ENCODE measurements around the gene TLCD1. TPM values are rescaled to one million over a fixed set of nuclear protein-coding genes. Genes with fewer than 3 reads are reported as not detected.

TLCD1 gene
- total and polyA plus RNA-seq, 2 experiments from 2014 or later, result 4.8 to 14.2 TPM

- Histone ChIP-seq H3K9me3 (ENCODE audit: low read depth) (no peaks in the 10 kb centered on the region), H3K4me2 (ENCODE audit: unreplicated experiment) (no peak overlapping the region), H3K79me2 (ENCODE audit: insufficient read depth) (no peaks in the 10 kb centered on the region), H3K27ac (no peak overlapping the region), H4K20me1 (ENCODE audit: insufficient read depth) (no peaks in the 10 kb centered on the region), H3F3A (ENCODE audit: insufficient read depth) (peaks cover 10% of the 10 kb centered on the region), H3K4me3 (no peak overlapping the region), H3K9ac (no peak overlapping the region), H3K36me3 (ENCODE audit: low read depth) (no peaks in the 10 kb centered on the region), H2AFZ (no peak overlapping the region), H3K27me3 (replicated peaks; ENCODE audit: insufficient read depth) (no peaks in the 10 kb centered on the region), H3K9me2 (ENCODE audit: insufficient read depth) (no peaks in the 10 kb centered on the region), H3K4me1 (ENCODE audit: insufficient read depth) (no peaks in the 10 kb centered on the region)
- WGBS, 2 experiments (ENCODE audit: low coverage in 1 of 2, low lambda C conversion rate in 2 of 2, missing lambda C conversion rate in 2 of 2), result 53 to 60% methylated on average over 10 of the region's 10 CpGs
- no peak for DNase-seq
- TF ChIP-seq EZH2 (IDR thresholded peaks at IDR 0.05; ENCODE audit: insufficient read depth, poor library complexity, severe bottlenecking), result no peak
- TF ChIP-seq EZH2phosphoT487 (IDR thresholded peaks at IDR 0.05; ENCODE audit: insufficient read depth, low read depth), result no peak
- in situ Hi-C loops (cut with MboI), result no loop called here
Measured at GRCh38 chr17:28705728-28706334, 20.2 kb downstream of the TLCD1 start.

GRCh38 chr17:28705074-28705659 lies 20.9 kb downstream of the TLCD1 start:
- Histone ChIP-seq H3K9me3 (ENCODE audit: low read depth) (no peaks in the 10 kb centered on the region), H2AFZ (no peak overlapping the region), H3K9ac (no peak overlapping the region), H3K4me1 (ENCODE audit: insufficient read depth) (no peaks in the 10 kb centered on the region), H3K4me3 (no peak overlapping the region), H3K27me3 (replicated peaks; ENCODE audit: insufficient read depth) (no peaks in the 10 kb centered on the region), H3K9me2 (ENCODE audit: insufficient read depth) (no peaks in the 10 kb centered on the region), H3K36me3 (ENCODE audit: low read depth) (peaks cover 1% of the 10 kb centered on the region; the same call in 1 of the 2 replicates), H3K27ac (no peak overlapping the region), H3K4me2 (ENCODE audit: unreplicated experiment) (no peak overlapping the region), H4K20me1 (ENCODE audit: insufficient read depth) (no peaks in the 10 kb centered on the region), H3K79me2 (ENCODE audit: insufficient read depth) (no peaks in the 10 kb centered on the region), H3F3A (ENCODE audit: insufficient read depth) (peaks cover 6% of the 10 kb centered on the region; the same call in 1 of the 2 replicates)
- TF ChIP-seq EZH2 (IDR thresholded peaks at IDR 0.05; ENCODE audit: insufficient read depth, poor library complexity, severe bottlenecking) (no peak), EZH2phosphoT487 (IDR thresholded peaks at IDR 0.05; ENCODE audit: insufficient read depth, low read depth) (no peak)
- DNase-seq, result no peak
- WGBS, 2 experiments (ENCODE audit: low coverage in 1 of 2, low lambda C conversion rate in 2 of 2, missing lambda C conversion rate in 2 of 2), result 56 to 65% methylated on average over 2 to 5 of the region's 5 CpGs
- in situ Hi-C loops (cut with MboI), result no loop called here

GRCh38 chr17:28704219-28704858 lies 21.7 kb downstream of the TLCD1 start:
- in situ Hi-C loops (cut with MboI), result no loop called here
- Histone ChIP-seq H3K27me3 (replicated peaks; ENCODE audit: insufficient read depth) (no peaks in the 10 kb centered on the region), H3K27ac (no peak overlapping the region), H3K4me2 (ENCODE audit: unreplicated experiment) (no peak overlapping the region), H3K4me3 (no peak overlapping the region), H2AFZ (no peak overlapping the region), H3F3A (ENCODE audit: insufficient read depth) (no peaks in the 10 kb centered on the region), H3K79me2 (ENCODE audit: insufficient read depth) (no peaks in the 10 kb centered on the region), H3K4me1 (ENCODE audit: insufficient read depth) (no peaks in the 10 kb centered on the region), H3K9ac (no peak overlapping the region), H3K36me3 (ENCODE audit: low read depth) (peaks cover 8% of the 10 kb centered on the region; the same call in 1 of the 2 replicates), H4K20me1 (ENCODE audit: insufficient read depth) (no peaks in the 10 kb centered on the region), H3K9me3 (ENCODE audit: low read depth) (no peaks in the 10 kb centered on the region), H3K9me2 (ENCODE audit: insufficient read depth) (no peaks in the 10 kb centered on the region)
- WGBS, 2 experiments (ENCODE audit: low coverage in 1 of 2, low lambda C conversion rate in 2 of 2, missing lambda C conversion rate in 2 of 2), result 84 to 87% methylated on average over 13 to 14 of the region's 14 CpGs
- no peak for TF ChIP-seq EZH2phosphoT487 (IDR thresholded peaks at IDR 0.05; ENCODE audit: insufficient read depth, low read depth)
- no peak for TF ChIP-seq EZH2 (IDR thresholded peaks at IDR 0.05; ENCODE audit: insufficient read depth, poor library complexity, severe bottlenecking)
- no peak for DNase-seq

GRCh38 chr17:28703552-28704218 lies 22.3 kb downstream of the TLCD1 start:
- H3K79me2 ChIP-seq (ENCODE audit: insufficient read depth), result no peaks in the 10 kb centered on the region
- H2AFZ ChIP-seq, result no peak overlapping the region
- no peaks in the 10 kb centered on the region for H3K9me3 ChIP-seq (ENCODE audit: low read depth)
- in situ Hi-C loops (cut with MboI), result no loop called here
- H3K36me3 ChIP-seq (ENCODE audit: low read depth), result peaks cover 8% of the 10 kb centered on the region; the same call in 1 of the 2 replicates
- H3K27me3 ChIP-seq (replicated peaks; ENCODE audit: insufficient read depth), result no peaks in the 10 kb centered on the region
- no peaks in the 10 kb centered on the region for H3F3A ChIP-seq (ENCODE audit: insufficient read depth)
- no peaks in the 10 kb centered on the region for H3K9me2 ChIP-seq (ENCODE audit: insufficient read depth)
- TF ChIP-seq EZH2 (IDR thresholded peaks at IDR 0.05; ENCODE audit: insufficient read depth, poor library complexity, severe bottlenecking) (no peak), EZH2phosphoT487 (IDR thresholded peaks at IDR 0.05; ENCODE audit: insufficient read depth, low read depth) (no peak)
- DNase-seq, result no peak
- no peak overlapping the region for H3K27ac ChIP-seq
- H3K4me3 ChIP-seq, result no peak overlapping the region
- no peaks in the 10 kb centered on the region for H4K20me1 ChIP-seq (ENCODE audit: insufficient read depth)
- WGBS, 2 experiments (ENCODE audit: low coverage in 1 of 2, low lambda C conversion rate in 2 of 2, missing lambda C conversion rate in 2 of 2), result 71 to 74% methylated on average over 16 of the region's 16 CpGs
- no peak overlapping the region for H3K4me2 ChIP-seq (ENCODE audit: unreplicated experiment)
- H3K4me1 ChIP-seq (ENCODE audit: insufficient read depth), result no peaks in the 10 kb centered on the region
- no peak overlapping the region for H3K9ac ChIP-seq

Data from GM23248 (cell line).